HG02970 (cell line): ENCODE results near the gene PML.
"Not testable (repeated sequence)": the region's sequence is repeated elsewhere in the genome, so short reads cannot be mapped to it uniquely, and the experiment has no call there.

Source experiments
- ATAC-seq: cut with Tn5 transposase; IDR thresholded peaks from one replicate; pipeline ENCODE4 v1.9.1; 2021; ENCODE audit warnings: mild to moderate bottlenecking, moderate library complexity, moderate number of reproducible peaks; ENCODE audit not compliant: unreplicated experiment, low FRiP score

Gene PML

DNA sequence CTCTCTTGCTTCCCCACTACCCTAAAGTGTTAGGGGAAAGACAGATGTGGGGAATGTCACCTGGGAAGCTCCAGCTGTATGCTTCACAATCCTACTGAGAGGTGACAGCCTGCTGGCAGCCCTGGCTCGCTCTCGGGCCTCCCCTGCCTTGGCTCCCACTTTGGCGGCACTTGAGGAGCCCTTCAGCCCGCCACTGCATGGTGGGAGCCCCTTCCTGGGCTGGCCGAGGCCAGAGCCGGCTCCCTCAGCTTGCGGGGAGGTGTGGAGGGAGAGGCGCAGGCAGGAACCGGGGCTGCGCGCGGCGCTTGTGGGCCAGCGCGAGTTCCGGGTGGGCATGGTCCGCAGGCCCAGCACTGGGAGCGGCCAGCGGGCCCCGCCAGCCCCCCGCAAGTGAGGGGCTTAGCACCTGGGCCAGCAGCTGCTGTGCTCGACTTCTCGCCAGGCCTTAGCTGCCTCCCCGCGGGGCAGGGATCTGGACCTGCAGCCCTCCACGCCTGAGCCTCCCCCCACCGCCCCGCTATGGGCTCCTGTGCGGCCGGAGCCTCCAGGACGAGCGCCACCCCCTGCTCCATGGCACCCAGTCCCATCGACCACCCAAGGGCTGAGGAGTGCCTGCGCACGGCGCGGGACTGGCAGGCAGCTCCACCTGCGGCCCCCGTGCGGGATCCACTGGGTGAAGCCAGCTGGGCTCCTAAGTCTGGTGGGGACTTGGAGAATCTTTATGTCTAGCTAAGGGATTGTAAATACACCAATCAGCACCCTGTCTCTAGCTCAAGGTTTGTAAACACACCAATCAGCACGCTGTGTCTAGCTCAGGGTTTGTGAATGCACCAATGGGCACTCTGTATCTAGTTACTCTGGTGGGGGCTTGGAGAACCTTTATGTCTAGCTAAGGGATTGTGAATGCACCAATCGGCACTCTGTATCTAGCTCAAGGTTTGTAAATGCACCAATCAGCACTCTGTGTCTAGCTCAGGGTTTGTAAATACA is 58.0 kb downstream of the PML start:
- ATAC-seq = not testable (repeated sequence)

DNA sequence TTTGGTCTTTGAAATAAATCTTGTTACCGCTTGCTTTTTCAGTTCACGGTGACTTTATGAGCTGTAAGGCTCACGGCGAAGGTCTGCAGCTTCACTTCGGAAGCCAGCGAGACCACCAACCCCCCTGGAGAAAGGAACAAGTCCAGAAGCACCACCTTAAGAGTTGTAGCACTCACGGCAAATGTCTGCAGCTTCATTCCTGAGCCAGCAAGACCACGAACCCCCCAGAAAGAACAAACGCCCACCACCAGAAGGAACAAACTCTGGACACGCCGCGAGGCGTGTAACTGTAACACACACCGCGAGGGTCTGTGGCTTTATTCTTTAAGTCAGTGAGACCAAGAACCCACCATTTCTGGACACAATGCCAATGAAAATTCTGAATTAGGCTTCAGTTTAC is 59.0 kb downstream of the PML start:
- no peak for ATAC-seq

DNA sequence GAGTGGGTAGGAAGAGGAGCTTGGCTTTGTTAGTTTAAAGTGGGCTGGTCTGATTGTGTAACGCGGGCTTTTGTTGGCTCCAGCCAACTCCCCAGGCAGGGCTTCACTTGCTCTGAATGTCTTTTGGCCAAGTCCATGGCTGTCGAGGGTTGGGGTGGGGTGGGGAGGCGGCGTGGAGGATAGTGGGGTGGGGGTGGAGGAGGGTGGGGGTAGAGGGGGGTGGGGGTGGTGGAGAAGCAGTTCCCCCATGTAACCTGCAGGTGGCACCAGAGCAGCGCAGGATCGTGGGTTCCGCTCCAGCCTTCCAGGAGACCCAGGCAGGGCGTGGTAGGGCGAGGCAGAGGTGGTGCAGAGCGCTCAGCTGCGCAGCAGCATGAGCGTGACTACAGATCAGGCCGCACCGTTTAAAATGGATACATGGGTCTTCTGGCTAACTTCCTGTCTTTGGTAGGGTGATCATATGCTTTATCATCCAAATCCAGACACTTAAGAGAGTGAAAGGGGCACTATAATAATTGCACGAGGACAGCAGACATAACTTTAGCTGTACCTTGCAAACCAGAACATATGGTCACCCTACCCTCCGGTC is 59.5 kb downstream of the PML start:
- ATAC-seq = no peak

DNA sequence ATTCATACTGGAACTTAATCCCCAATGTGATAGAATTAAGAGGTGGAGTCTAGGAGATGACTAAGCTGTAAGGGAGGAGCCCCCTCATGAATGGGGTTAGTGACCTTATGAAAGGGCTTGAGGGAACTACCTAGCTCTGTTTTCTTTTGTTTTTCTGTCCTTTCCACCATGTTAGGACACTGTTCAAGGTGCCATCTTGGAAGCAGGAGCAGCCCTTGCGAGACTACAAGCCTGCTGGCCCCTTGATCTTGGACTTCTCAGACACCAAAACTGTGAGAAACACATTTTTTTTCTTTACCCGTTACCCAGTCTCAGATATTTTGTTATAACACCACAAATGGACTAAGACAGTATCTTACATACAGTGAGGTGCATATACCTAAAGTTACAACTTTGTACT is 61.3 kb downstream of the PML start:
- ATAC-seq = no peak

DNA sequence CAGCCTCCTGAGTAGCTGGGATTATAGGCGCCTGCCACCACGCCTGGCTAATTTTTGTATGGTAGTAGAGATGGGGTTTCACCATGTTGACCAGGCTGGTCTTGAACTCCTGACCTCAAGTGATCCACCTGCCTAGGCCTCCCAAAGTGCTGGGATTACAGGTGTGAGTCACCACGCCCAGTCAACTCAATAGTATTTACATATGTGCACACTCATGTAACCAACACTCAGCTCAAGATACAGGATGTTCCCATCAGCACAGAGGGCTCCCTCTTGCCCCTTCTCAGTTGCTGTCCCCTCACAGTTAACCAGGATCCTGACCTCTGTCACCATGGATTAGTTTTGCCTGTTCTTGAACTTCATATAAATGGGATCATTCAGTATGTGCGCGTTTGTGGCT is 61.8 kb downstream of the PML start:
- ATAC-seq = not testable (repeated sequence)

DNA sequence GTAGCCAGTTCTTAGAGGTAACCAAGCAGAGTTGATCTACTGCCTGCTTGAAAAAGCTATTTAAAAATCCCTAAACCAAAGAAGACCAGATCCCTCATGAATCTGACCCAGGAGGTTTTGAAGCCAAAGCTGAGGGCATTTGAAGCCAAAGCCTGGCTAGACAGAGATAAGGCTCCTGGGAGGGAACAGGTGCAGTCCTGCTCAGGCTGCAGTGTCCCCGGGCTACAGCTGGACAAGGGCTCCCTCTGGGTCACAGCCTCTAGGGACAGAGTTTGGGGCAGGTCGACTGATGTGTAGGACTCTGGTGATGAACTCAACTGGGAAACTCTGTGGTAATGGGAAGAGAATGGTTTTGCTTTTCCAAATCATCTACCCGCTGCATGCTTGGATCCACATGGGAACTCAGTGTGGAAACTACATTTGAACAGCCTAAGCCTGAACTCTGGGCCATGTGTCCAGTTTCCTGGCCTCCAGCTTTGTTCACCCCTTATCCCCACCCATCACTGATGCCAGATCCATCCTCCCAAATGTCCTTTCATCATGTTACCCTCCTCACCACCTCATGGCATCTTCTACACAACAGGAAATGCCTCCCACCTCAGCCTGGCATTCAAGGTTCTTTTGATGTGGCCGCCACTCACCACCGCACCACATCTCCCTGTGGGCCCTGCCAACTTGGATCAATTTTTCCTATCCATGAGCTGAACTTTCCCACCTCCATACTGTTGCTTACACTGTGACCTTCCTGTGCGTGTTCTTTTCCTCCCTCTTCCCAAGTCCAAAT is 64.7 kb downstream of the PML start:
- ATAC-seq = not testable (repeated sequence)

DNA sequence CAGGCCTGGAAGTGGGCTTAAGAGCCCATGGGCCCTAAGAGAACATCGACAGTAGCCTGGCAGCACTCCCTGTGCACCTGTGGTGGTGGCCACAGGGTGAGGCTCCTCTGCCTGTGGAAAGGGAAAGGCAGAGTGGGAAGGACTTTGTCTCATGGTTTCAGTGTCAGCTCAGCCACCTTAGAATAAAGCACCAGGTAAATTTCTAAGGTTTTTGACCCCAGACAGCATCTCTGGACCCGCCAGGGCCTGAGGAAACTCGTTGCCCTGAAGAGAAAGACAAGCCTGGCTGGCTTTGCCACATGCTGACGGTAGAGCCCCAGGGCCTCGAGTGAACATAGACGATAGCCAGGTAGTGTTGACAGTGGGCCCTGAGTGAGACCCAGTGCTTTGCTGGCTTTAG is 65.7 kb downstream of the PML start:
- no peak for ATAC-seq

DNA sequence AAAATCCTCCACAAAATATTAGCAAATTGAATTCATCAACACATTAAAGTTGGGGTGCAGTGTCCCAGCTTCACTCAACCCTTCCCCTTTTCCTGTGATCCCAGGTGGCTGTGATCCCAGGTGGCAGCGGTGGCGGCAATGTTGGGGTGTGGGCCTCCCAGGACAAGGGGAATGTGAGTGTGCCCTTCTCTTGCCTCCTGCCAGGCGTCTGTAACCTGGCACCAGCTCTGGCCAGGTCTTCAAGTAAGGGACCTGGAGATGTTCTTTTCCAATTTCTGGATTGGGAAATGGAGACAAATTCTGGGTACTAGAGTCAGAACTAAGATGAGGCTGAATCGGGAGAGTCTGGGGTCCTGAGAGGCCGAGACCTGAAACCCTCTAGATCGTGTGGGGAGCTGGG is 67.7 kb downstream of the PML start:
- no peak for ATAC-seq

DNA sequence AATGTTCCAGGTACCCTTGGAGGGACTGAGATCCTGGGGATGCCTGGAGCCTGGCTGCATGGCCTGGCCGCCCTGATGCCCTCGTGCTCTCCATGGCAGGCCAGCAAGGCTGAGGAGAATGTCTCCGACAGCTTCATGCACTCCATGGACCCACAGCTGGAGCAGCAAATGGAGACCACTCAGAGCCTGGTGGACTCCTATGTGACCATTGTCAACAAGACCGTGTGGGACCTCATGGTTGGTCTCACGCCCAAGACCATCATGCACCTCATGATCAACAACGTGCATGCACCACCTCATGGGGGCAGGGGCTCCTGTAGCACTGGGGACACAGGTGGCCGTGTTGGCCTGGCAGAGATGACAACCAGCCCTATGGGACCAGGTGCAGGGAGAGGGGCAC is 68.2 kb downstream of the PML start:
- no peak for ATAC-seq

DNA sequence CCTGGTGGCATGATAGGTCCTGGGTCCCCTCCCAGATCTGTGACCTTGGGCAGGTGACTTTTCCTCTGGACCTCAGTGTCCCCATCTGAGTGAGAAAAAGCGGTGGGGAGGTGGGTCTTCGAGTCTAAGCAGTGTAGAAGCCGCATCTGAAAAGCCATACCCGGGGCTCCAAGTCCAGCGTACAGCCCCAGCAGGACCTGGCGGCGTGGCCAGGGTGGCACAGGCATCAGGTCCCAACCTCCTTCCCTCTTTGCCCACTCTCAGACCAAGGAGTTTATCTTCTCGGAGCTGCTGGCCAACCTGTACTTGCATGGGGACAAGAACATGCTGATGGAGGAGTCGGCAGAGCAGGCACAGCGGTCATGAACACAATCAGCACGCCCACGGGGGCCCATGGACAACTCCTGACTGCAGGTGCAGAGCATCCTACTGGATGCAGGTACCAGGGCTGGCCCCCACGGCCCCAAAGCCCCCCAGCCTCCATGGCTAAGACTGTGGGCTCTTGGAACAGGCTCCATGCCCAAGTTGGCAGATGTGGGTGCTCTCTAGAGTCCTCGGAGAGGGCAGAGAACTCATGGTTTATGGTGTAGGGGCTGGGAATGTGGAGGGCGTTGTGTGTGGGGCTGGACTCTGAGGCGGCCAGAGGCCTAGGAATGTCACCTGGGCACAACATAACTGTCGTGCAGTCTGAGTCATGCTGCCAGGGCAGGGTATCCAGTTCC is 69.1 kb downstream of the PML start:
- ATAC-seq = not testable (repeated sequence)

DNA sequence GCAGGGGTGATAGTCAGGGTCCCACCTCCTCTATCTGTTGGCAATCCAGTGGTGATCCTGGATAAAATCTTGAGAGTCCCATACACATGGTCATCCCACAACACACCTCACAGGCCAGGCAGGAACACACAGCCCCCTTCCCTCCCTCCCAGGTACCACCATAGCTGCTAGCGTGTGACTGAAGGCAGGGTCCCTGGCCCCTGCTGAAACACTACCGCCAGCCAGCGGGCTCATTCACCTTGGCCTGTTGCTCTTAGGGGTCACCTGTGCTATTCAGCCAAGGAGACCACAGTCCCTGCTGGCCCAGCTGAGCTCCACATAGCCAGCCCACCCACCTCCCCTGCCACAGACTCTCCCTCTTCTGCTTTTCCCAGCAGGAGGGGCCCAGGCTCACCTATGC is 69.7 kb downstream of the PML start:
- not testable (repeated sequence) for ATAC-seq

DNA sequence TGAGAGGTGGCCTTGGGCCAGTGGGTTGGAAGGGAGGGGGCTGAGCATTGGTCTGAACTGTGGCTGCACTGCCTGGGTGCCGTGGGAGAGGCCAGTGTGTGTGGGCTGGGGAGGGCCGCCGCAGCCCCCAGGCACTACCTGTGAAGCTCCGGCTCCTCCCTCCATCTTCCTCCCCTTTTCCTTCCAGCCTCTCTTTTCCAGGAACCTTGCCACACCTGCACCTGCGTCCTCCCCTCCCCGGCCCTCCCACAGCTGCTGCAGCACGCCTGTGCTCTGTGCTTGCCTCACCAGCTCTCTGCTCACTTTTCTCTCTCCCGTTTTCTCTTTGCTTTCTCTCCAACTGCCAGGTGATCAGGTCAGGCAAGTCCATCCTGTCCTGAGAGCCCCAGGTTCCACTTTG is 70.3 kb downstream of the PML start:
- ATAC-seq = not testable (repeated sequence)

DNA sequence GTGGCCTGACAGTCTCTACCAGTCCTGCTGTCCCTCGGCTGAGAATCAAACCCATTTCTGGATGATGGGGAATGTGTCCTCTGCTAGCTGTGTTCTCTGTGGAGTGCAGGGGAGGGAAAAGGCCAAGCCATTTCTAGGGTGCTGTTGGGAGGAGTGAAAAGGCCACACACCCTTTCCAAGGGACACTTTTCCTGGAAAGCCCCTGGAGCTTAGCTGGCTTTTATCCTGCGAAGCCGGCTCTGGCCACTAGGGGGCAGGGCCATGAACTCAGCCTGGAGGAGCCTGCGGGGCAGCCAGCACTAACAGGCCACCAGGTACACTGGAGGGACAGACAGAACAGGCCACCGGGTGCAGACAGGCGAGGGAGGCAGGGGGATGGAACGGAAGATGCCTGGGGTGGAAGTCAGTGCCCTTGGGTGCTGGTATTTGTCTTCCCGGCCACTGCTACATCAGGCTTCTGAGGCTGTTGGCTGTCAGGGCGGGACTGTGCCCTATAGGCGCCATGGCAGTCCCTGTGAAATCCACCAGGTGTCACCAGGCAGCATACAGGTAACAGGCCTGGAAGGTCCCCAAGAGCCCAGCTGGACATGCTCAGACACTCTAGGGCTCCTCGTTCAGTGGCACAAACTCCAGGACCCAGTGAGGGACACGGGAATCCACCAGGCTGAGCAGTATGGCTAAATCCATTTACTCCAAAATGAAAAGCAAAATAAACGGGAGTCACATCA is 71.3 kb downstream of the PML start:
- ATAC-seq = not testable (repeated sequence)

DNA sequence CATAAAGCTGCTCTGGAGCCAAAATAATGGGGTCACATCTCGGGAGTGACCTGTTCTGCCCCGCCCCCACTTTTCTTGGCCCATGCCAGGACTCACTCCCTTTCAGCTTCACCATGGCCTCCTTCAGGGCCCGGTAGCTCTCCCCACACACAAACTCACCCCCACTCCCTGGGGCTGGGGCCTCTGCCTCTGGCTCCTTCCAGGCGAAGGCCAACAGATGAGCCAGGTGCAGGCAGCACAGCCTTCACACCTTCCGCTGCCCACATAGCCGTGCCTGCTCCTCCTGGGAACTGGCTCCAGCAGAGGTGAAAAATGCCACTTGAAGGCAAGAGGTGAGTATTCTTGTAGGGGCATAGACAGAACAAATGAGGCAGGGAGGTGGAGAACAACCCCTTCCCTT is 77.1 kb downstream of the PML start:
- not testable (repeated sequence) for ATAC-seq

DNA sequence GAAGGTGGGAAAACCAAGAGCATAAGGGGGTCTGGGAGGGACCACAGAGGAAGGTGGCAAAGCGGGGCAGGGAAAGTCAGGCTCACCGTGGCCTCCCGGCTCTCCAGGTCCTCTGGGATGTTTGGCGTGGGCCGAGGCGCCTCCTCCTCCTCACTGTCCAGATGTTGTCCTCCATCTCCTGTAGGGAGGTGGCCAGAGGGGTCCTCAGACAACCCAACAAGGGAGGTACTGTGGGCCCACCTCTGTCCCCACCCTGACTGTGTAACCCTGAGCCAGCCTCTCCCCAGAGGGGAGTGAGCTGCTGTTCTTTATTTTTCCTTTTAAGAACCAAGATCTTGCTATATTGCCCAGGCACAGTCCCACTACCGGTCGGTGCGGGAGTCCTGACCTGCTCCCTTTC is 77.6 kb downstream of the PML start:
- not testable (repeated sequence) for ATAC-seq

DNA sequence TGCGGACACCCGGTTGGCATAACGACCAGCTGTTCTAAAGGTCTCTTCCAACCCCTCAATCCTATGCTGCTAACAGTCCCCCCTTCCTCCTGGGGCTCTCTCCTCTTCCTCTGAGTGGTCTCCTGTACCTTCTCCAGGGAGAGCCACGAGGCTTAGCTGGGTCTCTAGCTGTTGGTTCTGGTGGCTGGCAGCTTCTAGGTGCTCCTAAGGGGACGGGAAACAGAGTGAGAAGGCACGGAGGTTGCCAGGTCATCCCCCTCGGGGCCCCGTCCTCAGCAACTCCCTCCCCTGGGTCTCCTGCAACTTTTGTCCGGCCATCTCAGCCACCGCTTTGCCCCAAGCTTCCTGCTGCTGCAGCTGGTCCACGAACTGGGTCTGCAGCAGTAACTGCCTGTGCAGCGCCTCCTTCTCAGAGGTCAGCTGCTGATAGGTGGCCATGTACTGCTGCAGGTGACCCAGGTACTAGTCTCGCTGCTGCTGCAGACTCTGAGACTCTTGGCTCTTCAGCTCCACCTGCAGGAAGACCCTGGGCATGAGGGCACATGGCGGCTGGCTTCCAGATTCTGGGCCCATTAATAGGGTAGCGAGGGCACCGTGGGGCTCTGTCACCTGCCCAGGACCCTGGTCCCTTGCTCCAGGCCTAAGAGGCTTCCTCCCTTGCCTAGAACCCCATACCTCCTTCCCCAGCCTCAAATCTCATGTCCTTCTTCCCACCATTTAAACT is 78.3 kb downstream of the PML start:
- not testable (repeated sequence) for ATAC-seq

DNA sequence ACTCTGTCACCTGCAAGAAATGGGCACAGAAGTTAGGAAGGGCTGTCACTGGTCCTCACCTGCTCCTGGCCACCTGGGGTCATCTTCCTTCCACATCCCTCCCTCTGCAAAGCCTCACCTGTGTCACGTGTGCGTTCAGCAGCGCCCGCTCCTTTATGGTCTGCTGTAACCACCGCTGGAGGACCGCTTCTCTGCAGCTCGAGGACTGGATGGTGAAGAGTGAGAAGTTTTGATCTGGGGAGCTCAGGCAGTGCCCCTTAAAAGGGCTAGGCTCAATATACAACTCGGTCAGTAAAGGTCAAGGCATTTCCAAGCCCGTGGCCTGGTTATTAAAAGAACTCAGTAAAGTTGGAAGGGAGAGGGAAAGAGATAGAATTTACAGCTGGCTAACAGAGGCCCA is 81.3 kb downstream of the PML start:
- not testable (repeated sequence) for ATAC-seq

DNA sequence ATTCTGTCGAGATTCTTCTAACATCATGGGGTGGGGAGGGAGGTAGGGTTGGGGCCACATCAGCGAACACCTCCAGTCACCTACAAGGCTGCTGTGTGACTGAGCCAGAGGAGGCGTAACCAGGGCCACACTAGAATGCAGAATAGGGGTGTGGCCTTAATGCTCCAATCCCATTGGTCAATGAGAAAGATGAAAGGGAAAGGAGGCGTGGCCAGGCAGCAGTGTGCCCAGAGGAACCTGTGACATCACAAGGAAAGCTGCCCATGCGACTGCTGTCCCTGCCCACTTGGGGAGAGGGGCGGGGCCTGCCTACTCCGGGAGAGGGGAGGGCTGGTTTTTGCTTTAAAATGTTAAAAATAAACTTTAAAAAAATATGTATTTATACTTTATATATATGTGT is 87.9 kb downstream of the PML start, which contains the start of gene GOLGA6A:
Gene GOLGA6A, minus strand, starts transcription at position 101 of the 400 bp plus-strand sequence. Its CDS starts 41 bp downstream, at position 60.
- ATAC-seq = not testable (repeated sequence)

DNA sequence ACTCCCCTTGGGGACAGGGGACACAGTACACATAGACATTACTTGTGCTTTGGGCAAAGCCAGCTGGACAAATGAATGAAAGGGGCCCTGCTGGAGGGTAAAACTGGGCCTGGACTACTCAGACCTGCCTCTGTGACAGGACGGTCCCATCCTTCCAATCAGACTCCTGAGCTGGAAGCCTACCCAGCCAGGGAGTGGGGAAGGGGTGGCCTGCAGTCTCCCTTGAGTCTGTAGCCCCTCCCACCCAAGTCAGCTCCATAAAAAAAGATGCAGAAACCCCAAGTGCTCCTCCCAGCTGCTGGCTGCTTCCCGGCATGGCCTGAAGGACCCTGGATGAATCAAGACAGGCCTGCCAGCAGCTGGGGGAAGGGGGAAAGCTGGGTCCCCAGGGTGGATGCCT is 100.1 kb downstream of the PML start:
- ATAC-seq = not testable (repeated sequence)
